Measurements from ENCODE around the gene PRKN. TPM values are rescaled to one million over a fixed set of nuclear protein-coding genes. Genes with fewer than 3 reads are reported as not detected.

The PRKN gene
- polyA plus RNA-seq, 1 experiment = 0.71 TPM

DNA sequence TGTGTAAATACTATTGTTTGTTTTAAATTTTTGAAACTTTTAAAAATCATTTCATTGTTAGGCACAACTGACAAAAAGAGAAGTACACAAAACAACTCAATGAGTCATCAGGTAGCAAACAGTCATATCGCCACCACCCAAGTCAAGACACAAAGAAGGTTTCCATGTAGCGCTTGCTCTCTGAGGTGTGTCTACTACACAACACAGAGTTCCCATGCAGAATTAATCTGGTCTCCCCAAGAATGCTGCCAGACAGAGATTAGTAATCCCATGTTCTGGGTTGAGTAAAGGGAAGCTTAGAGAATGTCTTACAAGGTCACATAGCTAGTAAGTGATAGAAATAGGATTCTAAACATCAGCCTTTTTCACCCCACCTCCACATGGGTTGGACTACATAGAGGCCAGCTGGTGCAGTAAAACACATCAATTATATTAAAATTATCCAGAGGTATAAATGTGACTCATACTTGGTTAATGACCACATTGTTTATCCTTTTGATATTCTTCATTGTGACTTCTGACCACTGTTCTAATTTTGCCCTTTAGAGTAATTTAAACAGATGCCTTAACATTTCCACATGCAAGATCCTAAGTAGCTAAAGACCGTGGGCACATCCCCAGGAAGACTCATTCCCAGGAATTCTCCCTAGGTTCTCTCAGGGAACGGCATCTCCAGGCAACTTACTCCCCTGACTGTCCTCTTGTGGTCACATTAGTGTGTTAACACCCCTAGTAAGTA, 413.5 kb downstream of the PRKN start:
- Histone ChIP-seq H3K27me3 (ENCODE audit: control insufficient read depth, insufficient read depth, low read length) (no peaks in the 10 kb centered on the region), H3K4me3 (ENCODE audit: low read depth, low read length) (no peak overlapping the region), H3K36me3 (ENCODE audit: control insufficient read depth, insufficient read depth, low read length) (no peaks in the 10 kb centered on the region)
- CTCF ChIA-PET = no interaction called here
- TF ChIP-seq, protein P1, sequence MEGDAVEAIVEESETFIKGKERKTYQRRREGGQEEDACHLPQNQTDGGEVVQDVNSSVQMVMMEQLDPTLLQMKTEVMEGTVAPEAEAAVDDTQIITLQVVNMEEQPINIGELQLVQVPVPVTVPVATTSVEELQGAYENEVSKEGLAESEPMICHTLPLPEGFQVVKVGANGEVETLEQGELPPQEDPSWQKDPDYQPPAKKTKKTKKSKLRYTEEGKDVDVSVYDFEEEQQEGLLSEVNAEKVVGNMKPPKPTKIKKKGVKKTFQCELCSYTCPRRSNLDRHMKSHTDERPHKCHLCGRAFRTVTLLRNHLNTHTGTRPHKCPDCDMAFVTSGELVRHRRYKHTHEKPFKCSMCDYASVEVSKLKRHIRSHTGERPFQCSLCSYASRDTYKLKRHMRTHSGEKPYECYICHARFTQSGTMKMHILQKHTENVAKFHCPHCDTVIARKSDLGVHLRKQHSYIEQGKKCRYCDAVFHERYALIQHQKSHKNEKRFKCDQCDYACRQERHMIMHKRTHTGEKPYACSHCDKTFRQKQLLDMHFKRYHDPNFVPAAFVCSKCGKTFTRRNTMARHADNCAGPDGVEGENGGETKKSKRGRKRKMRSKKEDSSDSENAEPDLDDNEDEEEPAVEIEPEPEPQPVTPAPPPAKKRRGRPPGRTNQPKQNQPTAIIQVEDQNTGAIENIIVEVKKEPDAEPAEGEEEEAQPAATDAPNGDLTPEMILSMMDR (IDR thresholded peaks at IDR 0.05; ENCODE audit: insufficient read depth, low read depth, low read length) = no peak
- no peak for DNase-seq (ENCODE audit: low read depth)
- POLR2A ChIA-PET = no interaction called here

GRCh38 chr6:162307865-162308264, 419.7 kb downstream of the PRKN start:
- H3K4me3 ChIP-seq (ENCODE audit: low read depth, low read length) = no peak overlapping the region
- H3K27me3 ChIP-seq (ENCODE audit: control insufficient read depth, insufficient read depth, low read length) = no peaks in the 10 kb centered on the region
- CTCF ChIA-PET = no interaction called here
- no peak for DNase-seq (ENCODE audit: low read depth)
- POLR2A ChIA-PET = no interaction called here
- TF ChIP-seq, protein P1 (IDR thresholded peaks at IDR 0.05; ENCODE audit: insufficient read depth, low read depth, low read length) = no peak
- H3K36me3 ChIP-seq (ENCODE audit: control insufficient read depth, insufficient read depth, low read length) = no peaks in the 10 kb centered on the region

DNA sequence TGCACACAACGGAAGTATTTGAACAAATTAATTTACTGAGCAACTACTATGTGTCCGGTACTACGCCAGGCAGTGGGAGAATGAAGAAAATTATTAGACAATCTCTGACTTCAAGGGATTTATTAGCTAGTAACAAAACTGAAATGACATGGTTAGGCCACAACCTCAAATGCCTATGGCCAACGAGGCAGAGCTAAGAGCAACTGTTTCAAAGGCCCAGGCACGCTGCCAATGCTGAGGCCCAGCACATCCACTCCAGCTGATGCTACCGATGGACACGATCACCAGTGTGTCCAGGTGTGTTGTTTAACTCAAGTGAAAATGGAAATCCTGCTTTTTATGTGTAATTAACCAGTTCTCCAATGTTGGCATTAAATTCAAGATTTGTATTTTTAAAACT, 420.9 kb downstream of the PRKN start:
- Histone ChIP-seq H3K27me3 (ENCODE audit: control insufficient read depth, insufficient read depth, low read length) (no peaks in the 10 kb centered on the region), H3K36me3 (ENCODE audit: control insufficient read depth, insufficient read depth, low read length) (no peaks in the 10 kb centered on the region), H3K4me3 (ENCODE audit: low read depth, low read length) (no peak overlapping the region)
- POLR2A ChIA-PET = no interaction called here
- no peak for DNase-seq (ENCODE audit: low read depth)
- CTCF ChIA-PET = no interaction called here
- TF ChIP-seq, protein P1 (IDR thresholded peaks at IDR 0.05; ENCODE audit: insufficient read depth, low read depth, low read length) = no peak

GRCh38 chr6:162301128-162301527, 426.4 kb downstream of the PRKN start:
- H3K36me3 ChIP-seq (ENCODE audit: control insufficient read depth, insufficient read depth, low read length) = no peaks in the 10 kb centered on the region
- ChIA-PET CTCF (no interaction called here), POLR2A (no interaction called here)
- H3K4me3 ChIP-seq (ENCODE audit: low read depth, low read length) = no peak overlapping the region
- H3K27me3 ChIP-seq (ENCODE audit: control insufficient read depth, insufficient read depth, low read length) = no peaks in the 10 kb centered on the region
- TF ChIP-seq, protein P1 (IDR thresholded peaks at IDR 0.05; ENCODE audit: insufficient read depth, low read depth, low read length) = no peak
- DNase-seq (ENCODE audit: low read depth) = no peak

DNA sequence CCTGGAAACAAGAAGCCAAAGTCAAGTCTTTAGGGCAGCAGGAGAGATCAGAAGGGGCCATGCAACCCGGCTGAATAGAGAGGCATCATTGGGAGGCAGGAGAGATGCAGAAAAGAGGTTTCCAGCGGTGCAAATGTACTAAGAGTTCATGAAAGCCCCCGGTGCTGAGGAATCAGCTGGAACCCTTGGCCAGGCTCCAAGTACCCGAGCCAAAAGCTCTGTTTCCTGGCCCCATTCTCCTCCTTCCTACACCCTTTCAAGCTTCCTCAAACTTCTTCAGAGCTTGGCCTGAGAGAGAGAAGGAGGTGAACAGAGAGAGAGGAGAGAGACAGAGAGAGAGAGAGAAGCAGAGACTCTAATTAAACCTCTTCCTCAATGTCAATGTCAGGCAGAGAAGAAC, 433.5 kb downstream of the PRKN start:
- no peak overlapping the region for H3K4me3 ChIP-seq (ENCODE audit: low read depth, low read length)
- no peaks in the 10 kb centered on the region for H3K36me3 ChIP-seq (ENCODE audit: control insufficient read depth, insufficient read depth, low read length)
- CTCF ChIA-PET = no interaction called here
- DNase-seq (ENCODE audit: low read depth) = no peak
- POLR2A ChIA-PET = no interaction called here
- TF ChIP-seq, protein P1 (IDR thresholded peaks at IDR 0.05; ENCODE audit: insufficient read depth, low read depth, low read length) = no peak
- no peaks in the 10 kb centered on the region for H3K27me3 ChIP-seq (ENCODE audit: control insufficient read depth, insufficient read depth, low read length)
